ENCODE results near the gene BACE2.

The BACE2 gene

DNA sequence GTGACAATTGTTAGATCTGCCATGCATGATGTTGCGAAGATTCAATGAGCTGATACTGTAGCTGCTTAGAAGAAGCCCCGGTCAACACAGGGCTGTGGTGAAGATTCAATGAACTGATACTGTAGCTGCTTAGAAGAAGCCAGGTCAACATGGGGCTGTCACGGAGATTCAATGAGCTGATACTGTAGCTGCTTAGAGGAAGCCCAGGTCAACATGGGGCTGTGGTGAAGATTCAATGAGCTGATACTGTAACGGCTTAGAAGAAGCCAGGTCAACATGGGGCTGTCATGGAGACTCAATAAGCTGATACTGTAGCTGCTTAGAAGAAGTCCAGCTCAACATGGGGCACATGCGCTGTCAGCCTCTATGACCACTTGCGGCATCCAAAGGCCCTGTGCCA is 18.8 kb upstream of the BACE2 start:
- DNase-seq: no peak

DNA sequence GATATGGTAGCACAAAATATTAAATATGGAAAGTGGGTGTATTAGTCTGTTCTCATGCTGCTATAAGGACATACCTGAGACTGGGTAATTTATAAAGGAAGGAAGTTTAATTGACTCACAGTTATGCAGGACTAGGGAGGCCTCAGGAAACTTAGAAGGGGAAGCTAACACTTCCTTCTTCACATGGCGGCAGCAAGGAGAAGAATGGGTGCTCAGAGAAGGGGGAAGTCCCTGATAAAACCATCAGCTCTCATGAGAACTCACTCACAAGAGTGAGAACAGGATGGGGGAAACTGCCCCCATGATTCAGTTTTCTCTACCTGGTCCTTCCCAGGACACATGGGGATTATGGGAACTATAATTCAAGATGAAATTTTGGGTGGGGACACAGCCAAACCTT is 15.8 kb upstream of the BACE2 start:
- DNase-seq: no peak

DNA sequence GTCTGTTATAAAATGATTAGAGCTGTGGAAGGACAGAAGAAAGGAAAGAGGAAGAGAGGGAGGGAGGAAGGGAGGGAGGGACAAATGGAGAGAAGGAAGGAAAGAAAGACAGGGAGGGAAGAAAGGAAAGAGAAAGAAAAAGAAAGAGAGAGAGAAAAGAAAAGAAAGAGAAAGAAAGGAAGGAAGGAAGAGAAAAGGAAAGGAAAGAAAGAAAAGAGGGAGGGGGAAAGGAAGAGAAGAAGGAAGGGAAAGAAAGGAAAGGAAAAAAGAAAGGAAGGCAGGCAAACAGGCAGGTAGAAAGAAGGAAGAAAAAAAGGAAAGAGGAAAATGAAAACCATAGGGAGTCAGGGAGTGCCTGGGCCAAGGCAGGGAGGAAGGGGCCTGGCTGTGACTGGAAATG is 14.5 kb upstream of the BACE2 start:
- DNase-seq: no peak

DNA sequence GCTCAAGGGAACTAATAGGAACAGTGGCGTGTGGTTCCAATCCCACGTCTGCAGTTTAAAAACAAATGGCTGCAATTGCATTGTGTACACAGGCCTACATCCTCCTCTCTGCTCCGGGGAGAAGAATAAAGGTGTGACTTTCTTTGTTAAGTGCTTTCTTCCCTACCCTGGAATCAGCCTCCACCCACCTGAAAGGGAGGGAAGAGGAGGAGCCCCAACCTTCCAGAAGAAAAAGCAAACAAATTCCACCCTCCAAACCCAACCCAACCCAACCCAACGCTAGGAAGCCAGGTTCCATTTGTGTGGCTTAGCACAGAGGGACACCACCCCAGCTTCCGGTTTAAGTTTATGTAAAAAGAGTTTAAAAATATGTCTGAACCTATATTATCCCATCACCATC is 11.8 kb upstream of the BACE2 start:
- DNase-seq: no peak

DNA sequence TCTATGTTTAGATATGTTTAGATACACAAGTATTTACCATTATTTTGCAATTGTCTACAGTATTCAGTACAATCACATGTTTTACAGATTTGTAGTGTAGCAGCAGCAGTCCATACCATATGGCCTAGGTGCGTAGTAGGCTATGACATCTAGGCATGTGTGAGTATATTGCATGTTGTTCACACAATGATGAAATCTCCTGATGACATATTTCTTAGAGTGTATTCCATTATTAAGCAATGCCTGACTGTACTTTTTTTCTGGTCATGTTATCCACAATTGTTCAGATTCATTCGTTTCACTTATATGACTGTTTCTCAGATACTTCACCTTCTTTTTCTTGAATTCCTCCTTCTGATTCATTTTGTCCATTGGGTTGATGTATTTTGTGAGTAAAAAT is 9.9 kb upstream of the BACE2 start:
- DNase-seq: no peak

DNA sequence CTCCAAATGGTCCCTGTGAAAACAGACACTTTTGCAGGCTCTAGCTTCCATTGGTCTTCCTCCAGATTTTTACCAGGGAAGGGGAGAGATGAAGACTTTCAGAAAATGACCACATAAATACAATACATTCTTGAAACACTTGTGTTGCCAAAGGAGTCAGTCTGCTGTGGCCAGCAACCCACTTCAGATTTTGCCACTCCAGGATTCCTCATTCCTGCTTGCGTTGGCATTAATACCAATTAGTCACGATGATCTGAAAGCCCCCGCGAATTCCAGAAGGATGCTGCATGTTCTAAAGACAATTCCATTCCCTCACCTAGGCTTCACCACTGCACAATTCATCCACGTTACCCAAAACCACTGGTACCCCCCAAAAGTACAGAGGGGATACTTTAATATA is 7.9 kb upstream of the BACE2 start:
- no peak for DNase-seq

DNA sequence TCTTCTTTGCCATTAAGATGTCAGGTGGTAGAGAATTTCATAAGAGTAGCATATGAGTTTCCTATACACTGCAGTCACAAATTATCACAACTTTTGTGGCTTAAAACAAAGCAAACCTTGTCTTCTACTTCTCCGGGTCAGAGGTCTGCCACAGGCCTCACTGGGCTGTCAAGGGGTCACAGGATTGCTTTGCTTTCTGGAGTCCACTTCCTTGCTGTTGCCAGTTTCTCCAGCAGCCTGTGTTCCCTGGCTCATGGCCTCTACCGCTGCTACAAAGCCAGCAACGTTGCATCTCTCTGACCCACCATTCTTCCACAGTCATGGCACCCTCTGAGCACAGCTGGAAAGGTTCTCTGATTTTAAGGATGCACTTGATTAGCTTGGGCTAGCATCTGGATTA is 6.5 kb upstream of the BACE2 start:
- DNase-seq: no peak

DNA sequence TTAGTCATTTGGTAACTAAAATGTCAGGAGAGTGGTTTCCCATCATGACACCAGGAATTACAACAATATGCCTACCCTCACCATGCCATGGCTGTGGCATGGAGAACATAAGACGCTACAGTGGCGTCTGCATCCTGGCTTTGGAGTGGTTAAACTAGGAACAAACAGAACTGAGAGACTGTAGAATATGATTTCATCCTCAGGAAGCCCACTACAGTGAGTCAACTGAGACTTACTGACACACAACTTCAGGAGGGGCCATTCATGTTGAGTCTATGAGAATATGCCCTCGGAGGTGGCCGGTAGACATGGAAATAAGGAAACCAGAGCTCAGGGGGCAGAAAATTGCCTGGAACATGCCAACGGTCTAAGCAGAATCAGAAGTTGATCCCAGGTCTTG is 5.9 kb upstream of the BACE2 start:
- DNase-seq: no peak

DNA sequence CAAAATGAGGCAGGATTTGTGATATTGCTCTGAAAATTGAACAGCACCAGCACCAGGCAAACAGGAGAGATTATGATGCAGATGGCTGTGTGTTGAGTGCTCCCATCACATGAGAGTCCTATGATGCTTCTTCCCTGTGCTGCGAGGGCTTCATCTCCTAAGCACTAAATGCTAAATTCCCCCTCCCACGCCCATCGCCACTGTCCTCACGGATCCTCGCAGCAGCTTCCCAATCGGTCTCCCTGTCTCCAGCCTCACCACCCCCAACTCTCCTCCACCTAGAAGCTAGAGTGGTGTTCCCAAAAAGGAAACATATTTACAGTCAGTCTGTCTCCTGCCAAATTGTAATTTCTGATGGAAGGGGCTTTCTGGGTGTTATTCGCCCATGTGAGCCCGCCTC is 4.9 kb upstream of the BACE2 start:
- no peak for DNase-seq

DNA sequence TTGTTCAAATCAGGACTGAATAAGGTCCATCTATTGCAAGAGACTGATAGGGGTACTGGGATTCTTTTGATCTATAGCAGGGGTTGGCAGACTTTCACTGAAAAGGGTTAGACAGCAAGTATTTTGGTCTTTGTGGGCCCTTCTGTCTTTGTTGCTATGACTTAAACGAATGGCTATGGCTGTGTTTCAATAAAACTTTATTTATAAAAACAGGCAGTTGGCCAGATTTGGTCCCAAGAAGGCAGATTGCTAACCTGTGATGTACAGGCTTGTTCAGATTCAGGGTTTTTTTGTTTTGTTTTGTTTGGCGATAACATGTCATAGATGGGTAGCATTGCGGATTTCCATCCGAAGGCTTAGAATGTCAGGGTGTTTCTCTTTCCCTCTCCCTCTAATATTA is 3.9 kb upstream of the BACE2 start:
- DNase-seq: no peak

DNA sequence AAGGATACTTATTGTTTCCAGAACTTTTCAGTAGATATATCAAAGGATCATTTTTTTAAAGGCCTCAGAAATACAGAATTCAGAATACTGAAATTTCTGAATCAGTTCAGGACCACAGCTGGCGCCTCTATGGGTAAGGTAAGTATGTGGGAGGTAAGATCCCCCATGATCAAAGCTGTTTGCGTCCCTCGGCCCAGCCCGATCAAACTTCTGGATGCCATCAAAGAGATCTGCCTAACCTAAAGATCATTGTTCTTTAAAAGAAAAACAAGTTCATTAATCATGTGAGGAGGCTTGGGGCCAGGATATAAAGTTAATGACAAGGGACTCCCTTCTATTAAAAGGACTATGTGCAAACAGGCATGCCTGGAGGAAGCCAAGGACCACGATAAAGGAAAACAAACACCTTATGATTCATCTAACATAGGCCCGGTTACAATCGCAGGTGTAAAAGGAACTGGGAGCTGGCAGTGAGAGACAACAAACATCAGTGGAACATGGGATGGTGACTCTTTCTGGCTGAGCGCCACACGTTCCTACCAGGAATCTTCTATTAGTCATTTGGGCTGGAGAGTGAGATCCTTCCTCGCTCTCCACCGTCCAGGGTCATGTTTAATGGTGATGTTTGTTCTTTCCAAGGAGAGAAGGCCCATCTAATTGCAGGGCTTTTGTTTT is 2.8 kb upstream of the BACE2 start:
- DNase-seq: no peak

DNA sequence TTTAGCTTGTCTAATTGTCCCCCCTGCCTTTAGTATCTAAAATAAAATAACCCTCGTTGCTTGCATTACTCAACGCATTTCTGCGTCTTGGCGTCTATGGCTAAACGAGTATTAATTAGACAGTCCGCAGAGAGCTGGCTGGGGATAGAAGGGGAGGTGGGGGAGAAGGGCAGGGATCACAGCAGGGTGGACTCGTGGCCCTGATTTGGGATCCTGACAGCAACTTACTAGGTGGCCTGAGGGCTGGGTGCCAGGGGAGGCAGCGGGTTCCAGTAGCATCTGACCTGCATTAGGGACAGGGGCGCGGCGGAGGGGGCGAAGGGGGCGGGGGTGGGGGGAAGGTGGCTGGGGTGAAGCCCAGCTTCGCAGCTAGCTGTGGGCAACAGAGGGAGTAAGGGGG is 1.1 kb upstream of the BACE2 start:
- no peak for DNase-seq

DNA sequence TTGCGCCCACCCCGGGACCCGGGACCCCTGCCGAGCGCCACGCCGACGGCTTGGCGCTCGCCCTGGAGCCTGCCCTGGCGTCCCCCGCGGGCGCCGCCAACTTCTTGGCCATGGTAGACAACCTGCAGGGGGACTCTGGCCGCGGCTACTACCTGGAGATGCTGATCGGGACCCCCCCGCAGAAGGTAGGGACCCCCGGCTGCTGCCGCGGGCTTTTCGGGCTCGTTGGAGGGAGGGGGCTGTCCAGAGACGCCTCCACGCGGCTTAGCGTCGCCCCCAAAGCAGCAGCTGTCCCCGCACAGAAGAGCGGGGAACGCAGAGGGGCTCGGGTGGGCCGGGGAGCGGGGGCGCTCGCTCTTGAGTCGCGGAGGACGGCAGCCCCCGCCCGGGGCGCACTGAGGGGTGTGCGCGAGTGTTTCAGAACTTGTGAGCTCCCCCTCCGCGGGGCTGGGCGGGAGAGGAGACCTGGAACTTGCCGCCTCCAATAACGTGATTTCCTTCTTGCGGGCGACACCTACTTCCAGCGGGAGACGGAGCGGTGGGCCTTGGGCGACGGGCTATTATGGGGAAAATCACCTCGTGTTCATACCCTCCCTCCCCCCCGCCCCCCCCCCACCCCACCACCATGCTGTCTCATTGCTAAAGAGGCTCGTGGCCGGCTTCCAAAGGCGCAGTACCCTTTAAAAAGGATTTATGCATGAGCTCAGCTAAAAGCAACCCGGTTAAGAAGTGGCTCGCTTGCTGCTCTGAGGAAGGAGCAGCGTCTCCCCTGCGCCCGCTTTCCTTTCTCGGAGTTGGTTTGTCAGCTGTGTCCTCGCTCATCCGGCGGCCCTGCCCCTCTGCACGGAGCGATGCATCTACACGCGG is 664 bp downstream of the BACE2 start:
- peak; percentile 3 for DNase-seq

DNA sequence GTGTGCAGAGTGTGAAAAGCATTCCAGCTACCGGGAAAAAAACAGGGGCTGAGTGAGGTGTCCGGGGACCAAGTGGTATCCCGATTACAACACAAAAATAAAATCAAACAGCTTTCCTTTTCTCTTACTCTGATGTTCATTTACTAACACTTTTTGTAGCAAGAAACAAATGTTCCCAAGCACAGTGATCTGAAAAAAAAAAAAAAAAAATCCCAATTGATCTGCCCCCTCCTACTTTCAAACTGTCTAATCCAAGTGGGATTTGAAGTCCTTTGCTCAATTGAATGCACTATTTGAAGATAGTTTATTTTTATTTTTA is 1.3 kb downstream of the BACE2 start:
- DNase-seq: no peak

DNA sequence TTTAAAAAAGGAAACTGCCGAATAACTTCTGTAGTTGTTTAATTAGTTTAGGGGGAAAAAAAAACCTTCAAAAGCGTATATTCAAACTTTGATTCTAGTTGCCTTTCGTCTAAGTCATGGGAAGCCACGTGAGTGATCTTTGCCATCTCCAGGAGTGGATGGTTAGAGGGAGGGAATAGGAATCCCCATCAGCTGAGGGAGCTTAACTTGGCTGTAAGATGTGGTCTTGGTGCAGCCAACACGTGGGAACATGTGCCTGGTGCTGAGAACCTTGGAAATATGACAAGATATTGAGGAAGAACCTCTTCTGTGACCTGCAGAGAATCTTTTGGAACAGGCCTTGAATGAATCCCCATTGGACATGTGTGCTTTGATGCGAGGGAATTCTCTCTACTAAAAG is 1.7 kb downstream of the BACE2 start:
- no peak for DNase-seq

DNA sequence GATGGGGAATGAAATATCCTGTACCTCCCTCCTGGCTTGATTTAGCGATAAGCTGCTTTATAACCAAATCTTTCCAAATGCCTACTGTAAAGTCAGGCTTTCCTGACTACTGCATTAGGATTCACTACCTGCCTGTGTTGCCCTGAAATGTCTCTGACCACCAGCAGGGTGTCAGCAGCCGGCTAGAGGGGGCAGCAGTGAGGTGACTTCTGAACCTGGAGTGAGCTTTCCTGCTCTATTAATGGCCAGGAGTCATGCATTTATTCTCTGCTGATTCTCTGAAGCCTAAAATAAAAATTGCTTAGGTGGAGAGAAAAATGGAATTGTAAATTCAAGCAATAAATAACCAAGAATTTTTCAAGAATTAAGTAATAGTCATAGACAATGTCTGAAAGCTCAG is 2.5 kb downstream of the BACE2 start:
- DNase-seq: peak; percentile 30

DNA sequence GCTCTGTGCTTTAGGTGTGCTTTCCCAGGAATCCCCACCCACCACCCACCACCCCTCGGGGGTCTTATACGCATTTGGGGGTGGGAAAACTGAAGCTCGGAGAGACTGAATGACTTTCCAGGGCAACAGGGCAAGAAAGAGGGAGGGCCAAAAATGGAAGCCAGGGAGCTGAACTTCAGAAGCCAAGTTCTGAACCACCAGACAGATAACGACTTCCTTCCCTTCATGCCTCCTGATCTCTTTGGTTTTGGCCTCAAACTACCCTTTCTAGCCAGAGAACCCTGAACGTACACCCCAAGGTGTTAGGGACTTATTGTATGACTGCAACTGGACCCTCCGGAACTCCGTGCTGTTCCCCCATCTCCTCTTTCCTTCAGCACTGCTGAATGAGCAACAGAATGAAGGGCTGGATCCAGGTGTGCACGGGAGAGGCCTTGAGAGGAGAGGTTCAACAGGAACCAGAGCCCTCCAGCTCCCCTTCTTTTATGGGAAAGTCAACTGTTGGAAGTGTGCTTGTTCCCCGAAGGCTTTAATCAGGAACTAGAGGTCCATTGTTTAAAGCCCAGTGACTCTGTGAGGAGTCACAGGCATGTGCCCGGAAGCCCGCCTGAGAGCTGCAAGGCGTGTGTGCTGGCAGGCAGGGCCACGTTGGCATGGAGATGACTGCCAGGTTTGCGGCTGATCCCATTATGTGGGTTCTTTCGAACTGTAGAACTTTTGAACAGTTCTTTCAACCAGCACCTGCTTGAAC is 3.1 kb downstream of the BACE2 start:
- no peak for DNase-seq

DNA sequence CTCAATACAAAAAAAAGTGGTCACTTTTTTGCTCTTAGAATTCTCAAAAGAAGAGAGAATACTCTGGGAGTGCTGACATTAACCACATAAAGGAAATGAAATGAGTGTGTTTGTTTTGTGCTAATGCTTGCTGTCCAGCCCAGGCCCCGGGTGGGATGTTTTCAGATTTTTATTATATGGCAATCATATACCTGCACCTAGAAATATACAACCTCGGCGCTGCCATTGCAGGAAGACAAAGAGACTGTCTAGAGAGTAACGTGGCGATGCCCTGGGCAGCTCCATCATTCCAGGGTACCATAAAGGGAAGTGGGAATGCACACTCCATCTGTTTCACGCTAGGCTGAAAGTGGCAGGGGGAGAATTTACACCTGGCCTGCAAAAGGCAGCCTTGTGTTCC is 7.1 kb downstream of the BACE2 start:
- no peak for DNase-seq

DNA sequence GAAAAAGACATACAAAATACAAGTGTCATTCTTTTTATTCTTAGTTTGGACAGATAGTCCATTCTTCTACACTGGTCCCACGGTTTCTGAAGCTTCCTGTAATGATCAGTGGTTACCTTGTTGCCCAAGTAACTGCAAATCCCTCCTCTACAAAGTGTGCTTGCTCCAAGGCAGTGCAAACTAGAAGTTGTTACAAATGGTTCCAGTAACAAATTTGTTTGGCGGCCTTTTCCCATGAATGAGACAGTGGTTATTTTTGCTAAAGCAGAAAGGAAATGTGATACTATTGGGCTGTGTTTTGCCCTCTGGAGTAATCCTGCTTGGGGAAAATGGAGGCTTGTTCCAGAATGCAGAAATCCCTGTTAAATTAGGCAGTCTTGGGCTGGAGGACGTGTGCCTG is 8.9 kb downstream of the BACE2 start:
- DNase-seq: no peak

DNA sequence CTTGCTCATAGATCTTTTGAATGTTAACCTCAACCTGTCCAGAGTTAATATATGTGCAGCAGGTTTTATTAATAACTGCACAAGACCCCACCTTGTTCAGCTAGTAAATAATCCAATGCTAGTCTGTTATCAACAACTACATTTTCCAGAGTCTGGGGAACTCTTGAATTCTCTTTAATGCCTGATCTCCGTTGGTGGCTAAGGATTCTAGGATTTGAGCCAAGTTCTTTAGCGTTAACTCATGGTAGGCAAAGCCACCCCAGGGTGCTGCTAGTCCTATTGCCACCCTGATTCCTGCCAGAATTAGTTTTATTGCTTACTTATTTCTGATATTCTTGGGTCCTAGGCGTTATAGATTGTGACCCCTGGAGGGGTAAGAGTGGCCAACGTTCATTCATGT is 12.8 kb downstream of the BACE2 start:
- DNase-seq: no peak

DNA sequence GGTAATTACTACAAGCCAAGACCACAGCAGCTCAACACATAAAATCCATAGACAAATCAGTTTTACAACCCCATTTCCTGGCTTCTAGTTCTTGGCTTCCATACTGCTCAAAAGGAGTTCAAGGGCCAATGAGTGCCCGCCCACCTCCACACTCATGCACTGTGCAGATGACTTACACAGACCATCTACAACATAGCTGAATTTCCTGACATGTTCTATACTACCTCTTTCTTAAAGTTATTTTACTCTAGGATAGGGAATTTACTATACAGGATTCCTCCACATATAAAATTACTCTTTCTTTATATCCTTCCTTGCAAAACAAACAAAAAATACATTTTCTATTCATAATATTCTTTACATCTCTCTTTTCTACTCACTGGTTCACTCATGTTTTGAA is 14.6 kb downstream of the BACE2 start:
- no peak for DNase-seq

DNA sequence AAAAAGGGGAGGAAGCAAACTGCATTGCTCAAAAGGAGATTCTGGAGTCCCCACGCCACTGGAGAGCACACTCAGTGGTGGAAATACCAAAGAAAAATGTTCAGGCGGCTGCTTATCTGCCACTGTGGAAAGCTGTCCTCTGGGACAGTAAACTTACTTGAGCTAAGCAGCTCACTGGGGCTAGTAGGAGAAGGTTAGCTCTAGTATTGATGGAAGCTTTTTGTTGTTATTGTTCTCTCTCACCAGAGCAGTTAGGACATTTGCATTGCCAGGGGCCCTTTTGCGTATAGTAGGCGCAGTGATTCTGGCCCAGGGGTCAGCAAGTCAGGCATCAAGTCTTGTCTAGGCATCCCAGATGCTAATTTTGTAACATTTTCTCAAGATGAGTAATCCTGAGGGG is 15.6 kb downstream of the BACE2 start:
- DNase-seq: no peak

DNA sequence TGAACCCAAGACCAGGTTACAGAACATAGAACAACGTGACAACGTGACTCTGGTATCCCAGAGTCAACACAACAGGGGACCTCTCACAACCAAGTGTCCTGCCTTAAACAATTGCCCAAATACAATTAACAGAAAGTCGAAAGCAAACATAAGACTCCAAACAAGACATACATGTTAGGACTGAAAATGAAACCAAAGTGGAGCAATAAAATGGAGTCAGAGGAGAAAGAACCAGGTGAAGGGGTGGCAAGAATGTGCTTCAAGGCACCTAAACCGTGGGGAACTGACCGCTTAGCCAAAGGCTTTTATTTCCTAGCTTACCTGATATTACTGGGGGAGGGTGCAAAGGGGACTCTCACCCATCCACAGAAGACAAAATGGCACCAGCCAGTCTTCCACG is 17.8 kb downstream of the BACE2 start:
- no peak for DNase-seq

All from activated CD4-positive, alpha-beta T cell treated with anti-CD3 and anti-CD28 coated beads, Interleukin-2, Interleukin-6, amounts not matched to agents 100 ng/mL and 50 ng/mL, durations not matched to agents 16 hours and 8 hours (primary cell).